Stimulated activated CD4-positive, alpha-beta T cell treated with anti-CD3 and anti-CD28 coated beads, Interleukin-12 subunit alpha, Interleukin-12 subunit beta, amount 100 ng/mL, for 4 hours (primary cell): ENCODE results near the gene UGT1A6.

Experiments
- DNase-seq: peaks from one replicate; pipeline ENCODE4 v3.0.0-alpha.2; 2020

UGT1A6 gene

GRCh38 chr2:233803292-233803911 lies 110.7 kb downstream of the UGT1A6 start:
- DNase-seq = no peak

GRCh38 chr2:233803994-233804393 lies 111.3 kb downstream of the UGT1A6 start:
- DNase-seq = no peak

GRCh38 chr2:233807215-233807865 lies 114.7 kb downstream of the UGT1A6 start:
- no peak for DNase-seq

GRCh38 chr2:233807966-233808935 lies 115.6 kb downstream of the UGT1A6 start:
- DNase-seq = no peak

DNA sequence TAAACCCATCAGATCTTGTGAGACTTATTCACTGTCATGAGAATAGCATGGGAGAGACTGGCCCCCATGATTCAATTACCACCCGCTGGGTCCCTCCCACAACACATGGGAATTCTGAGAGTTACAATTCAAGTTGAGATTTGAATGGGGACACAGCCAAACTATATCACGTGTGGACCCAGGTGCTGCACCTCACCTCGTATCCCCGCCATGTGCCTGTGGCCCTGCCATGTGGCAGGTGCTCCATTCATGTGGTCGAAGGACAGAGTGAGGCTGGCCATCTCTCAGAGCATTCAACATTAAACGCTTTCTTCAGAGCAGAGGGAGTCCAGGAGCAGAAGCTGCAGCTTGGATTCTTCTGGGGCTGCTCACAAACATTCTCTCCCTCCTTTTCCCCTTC lies 117.7 kb downstream of the UGT1A6 start:
- no peak for DNase-seq

- no peak for DNase-seq
These were observed 118.4 kb downstream of the UGT1A6 start for GRCh38 chr2:233811087-233811486.

- no peak for DNase-seq
These were observed 119.0 kb downstream of the UGT1A6 start for GRCh38 chr2:233811732-233812131.

GRCh38 chr2:233813236-233814055 lies 120.8 kb downstream of the UGT1A6 start:
- DNase-seq = no peak

GRCh38 chr2:233814056-233814835 lies 121.6 kb downstream of the UGT1A6 start:
- no peak for DNase-seq

DNA sequence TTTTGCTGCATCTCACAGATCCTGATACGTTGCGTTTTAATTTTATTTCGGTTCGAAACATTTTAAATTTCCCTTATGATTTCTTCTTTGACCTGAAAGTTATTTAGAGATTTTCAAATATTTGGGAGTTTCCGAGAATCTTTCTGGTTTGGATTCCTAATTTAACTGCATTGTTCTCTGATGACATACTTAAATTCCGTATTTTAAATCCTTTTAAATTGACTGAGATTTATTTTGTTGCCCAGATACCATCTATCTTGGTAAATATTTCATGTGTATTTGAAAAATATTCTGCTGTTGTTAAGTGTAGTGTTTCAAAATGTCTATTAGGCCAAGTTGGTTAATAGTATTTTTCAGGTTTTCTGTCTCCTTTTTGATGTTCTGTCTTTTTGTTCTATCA lies 123.2 kb downstream of the UGT1A6 start:
- no peak for DNase-seq

GRCh38 chr2:233816334-233816733 lies 123.6 kb downstream of the UGT1A6 start:
- DNase-seq = no peak

- no peak for DNase-seq
These were observed 124.1 kb downstream of the UGT1A6 start for GRCh38 chr2:233816771-233817170.

DNA sequence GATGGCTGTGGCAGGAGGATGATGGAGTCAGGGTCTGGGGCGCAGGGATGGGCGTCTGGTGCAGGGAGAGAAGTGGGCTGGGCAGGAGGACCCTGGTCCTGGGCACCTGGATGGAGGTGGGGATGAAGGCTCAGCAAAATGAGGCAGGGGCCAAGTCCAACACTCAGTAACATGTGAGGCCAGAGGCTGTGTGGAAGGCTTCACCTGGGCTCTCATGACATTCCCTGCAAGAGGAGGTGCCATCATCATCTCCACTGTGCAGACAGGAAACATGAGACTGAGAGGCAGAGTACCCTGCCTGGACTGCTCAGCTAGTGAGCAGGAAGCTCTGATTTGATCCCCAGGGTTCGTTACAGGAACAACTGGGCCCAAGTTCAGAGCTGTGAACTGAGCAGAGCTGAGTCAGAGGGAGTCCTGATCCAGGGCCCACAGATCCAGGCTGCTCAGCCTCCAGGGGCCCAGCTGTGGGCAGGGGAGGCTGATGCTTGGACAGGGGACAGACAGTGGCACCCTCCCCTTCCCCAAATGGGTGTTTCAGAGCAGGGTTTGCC lies 124.7 kb downstream of the UGT1A6 start:
- DNase-seq = no peak

DNA sequence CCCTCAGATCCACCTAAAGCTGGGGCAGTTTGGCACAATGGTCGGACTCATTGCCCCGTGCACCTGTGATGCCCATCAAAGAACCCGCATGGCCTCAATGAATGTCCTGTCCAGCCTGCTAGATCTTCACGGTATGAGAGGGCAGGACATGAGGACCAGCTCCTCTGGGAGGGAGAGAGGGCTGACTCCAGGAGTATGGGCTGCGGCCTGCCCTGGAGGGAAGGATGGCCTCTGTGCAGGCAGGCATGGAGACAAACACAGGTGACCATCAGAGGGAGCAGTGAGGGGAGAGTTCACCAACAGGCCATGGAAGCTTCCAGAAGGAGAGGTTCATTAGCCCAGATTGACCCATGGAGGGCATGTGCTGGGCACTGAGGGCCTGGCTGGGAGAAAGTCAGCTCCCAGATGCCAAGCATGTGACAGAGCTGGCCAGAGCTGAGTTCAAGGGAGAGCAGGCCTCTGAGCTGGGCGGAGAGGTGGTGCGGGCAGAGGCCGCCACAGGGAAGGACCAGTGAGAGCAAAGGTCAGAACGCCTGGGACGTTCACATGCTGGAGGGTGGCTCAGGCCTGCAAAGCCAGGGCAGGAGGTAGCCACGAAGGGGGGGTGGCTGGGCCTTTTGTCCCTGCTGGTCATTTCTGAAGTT lies 125.4 kb downstream of the UGT1A6 start:
- no peak for DNase-seq

GRCh38 chr2:233818639-233819621 lies 126.2 kb downstream of the UGT1A6 start:
- DNase-seq = no peak

GRCh38 chr2:233819884-233820773 lies 127.4 kb downstream of the UGT1A6 start:
- DNase-seq = no peak

DNA sequence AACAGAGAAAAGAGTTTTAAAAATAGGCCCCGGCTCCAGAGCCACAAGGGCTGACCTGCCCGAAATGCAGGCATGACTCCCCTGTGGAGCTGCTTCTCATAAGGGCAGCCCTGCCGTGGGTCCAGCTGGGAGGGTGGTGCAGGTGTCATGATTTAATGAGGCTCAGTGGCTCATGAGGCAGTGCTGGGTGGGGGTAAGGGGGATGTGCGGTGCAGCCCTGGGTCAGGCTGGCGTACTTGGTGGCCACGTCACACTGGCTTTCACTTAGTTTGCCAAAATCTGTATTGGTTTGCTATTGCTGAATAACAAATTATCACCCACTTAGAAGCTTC lies 128.1 kb downstream of the UGT1A6 start:
- DNase-seq = no peak

DNA sequence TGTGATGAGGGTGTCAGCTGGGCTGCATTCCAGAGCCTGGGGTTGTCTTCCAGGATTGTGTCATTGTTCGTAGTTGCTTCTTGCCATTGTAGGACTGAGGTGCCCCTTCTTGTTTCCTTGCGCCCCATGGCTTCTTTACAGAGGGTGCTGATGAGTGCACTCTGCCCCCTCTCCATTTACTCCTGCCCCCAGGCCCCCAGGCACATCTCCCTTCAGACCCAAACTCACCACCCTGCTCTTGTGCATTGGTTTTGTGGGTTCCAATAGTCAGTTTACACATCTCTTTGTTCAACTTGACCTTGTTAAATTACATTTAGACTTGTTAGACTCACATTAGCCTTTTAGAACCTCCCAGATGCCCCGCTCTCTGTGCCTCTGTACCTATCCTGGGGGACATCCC lies 128.5 kb downstream of the UGT1A6 start:
- DNase-seq = no peak

GRCh38 chr2:233821709-233822100 lies 129.0 kb downstream of the UGT1A6 start:
- DNase-seq = no peak
